Raji (cell line): ENCODE data around the gene LAG3.

ENCODE experiments used
- POLR2A ChIP-seq: IDR thresholded peaks from 2 replicates; pipeline ENCODE4 v1.6.1; 2011; ENCODE audit warnings: low read depth, low read length, control low read depth; ENCODE audit not compliant: insufficient read depth

LAG3 gene

DNA sequence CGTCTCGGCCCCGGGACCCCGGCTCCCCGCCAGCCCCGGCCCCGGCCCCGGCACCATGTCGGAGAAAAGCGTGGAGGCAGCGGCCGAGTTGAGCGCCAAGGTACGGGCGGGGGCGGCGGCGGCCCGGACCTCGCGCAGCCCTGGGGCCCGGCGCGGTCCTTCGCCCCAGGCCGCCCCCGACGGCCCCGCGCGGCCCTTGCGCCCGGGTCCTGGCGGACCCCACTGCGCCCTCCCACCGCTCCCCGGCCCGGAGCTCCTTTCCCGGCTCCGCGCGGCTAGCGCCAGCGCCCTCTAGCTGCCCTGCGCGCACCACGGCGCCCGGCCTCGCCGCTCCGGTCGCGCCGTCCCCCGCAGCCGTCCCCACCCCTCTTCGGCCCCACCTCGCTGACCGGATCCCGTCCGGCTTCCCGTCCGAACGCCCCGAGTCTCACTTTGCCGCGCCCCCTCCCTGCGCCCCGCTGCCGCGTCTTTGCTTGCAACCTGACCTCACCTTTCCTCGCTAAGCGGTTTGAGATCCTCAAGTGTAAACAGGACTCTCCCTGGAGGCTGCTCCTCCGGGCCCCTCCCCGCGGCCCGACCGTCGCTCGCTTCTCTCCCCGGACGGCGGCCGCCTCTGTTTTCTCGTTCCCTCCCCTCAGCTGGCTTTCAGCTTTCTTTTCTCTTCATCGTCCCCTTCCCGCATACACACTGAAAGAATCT lies 5.5 kb upstream of the LAG3 start:
- TF ChIP-seq POLR2A, result no peak

DNA sequence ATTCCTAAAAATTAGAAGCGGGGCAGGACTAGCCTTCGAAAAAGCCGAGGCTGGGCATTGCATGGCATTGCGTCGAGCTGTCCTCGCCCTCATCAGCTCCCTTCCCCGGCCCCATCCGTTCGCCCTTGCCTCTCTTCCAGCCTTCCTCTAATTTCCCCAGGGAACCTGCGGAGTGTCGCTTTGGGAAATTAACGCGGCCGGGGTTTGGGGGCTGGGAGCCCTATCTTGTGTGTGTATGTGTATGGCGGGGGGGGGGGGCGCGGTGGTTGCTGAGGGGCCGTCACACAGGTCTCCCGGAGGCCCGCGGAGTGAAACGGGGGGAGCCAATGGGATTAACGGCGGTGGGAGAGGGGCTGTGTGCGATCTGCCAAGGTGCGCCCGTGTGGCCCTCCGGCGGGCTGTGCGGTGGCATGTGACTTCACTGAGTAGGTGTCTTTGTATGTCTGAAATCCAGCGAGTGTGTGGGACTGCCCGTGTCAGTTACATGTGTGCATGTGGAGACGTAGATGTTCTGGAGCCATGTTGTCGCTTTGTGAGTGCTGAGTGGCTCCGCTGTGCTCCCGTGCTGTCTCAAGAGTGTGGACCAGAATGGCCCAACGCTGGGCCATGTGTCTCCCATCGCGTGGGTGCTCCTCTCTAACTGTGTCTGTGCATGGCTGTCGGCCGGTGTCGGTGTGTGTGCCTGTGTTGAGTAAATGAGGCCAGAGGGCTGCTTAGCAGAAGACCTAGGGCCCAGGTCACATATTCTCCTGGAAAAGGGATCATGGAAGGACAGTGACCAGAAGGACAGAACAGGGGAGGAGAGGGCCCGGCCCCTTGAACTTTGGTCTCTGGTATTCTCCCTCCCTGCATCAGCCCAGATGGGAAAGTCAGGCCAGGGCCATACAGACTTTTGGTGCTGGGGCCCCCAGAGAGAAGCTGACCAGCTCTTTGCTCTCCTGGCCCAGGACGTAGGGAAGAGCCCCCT lies 4.7 kb upstream of the LAG3 start:
- no peak for TF ChIP-seq POLR2A

DNA sequence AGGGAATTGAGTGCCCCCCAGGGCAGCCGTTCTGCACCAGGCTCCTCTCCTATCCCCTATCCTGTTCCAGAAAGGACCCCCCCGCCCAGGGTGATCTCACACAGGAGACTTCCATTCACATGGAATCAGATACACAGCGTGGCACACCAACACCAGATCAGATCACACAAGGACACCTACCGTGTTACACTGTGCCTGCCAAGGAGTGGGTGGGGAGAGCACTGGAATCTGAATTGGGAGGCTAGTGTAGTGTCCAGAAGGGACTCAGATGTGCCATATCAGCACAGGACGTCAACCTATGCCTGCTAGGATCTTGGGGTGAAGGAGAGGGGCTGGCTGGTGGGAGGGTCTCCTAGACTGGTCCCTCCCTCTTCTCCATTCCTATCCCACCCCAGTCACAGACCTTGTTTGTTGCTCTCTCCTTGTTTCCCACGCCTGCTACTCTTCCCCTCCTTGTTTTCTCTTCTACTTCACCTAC lies 3.8 kb upstream of the LAG3 start:
- TF ChIP-seq POLR2A, result no peak

DNA sequence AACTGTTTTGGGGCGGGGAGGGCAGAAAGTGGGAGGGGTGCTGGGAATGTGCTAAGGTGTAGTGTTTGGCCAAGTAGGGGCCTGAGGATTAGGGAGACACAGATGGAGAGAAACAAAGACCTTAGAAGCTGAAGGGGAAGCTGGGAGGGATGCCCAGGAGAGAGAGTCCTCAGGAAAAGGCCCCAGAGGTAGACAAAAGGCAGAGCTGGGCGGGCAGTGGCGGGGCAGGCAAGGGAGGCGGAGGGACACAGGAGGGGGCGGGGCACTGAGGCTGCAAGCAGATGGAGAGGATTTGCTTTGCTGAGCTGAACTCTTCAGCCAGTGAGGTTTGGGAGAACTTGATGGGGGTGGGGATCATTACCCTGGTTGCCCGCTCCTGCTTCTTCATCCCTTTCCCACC lies 3.3 kb upstream of the LAG3 start:
- TF ChIP-seq POLR2A, result no peak

DNA sequence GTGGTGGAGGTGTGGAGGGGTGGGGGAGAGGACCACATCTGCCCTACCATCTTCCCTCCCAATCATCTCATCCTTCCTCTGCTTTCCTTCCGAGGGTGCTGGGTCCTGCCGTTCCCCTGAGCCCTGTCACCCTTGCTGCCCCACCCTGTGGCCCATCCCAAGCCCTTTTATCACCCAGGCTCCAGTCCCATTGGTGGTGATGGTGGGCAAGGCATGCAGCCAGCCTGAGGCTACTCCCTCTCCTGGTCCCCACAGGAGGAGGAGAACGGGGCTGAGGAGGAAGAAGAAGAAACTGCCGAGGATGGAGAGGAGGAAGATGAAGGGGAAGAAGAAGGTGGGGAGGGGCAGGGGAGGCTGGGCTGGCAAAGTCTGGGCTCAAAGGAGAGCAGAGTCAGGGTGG lies 2.7 kb upstream of the LAG3 start:
- no peak for TF ChIP-seq POLR2A

DNA sequence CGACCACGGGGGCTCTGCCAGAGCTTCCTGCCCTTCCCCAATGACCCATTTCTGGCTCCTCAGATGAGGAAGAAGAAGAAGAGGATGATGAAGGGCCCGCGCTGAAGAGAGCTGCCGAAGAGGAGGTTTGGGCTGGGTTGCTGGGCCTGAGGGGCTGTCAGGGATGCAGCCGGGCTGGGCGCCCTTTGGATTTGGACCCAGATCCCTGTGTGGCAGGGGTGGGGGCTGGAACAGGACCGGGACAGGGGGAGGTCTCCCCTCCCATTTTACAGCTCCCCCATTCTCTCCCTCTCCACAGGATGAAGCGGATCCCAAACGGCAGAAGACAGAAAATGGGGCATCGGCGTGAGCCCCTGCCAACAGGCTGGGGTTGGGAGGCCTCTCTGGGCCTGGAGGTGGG lies 2.2 kb upstream of the LAG3 start:
- TF ChIP-seq POLR2A, result no peak

DNA sequence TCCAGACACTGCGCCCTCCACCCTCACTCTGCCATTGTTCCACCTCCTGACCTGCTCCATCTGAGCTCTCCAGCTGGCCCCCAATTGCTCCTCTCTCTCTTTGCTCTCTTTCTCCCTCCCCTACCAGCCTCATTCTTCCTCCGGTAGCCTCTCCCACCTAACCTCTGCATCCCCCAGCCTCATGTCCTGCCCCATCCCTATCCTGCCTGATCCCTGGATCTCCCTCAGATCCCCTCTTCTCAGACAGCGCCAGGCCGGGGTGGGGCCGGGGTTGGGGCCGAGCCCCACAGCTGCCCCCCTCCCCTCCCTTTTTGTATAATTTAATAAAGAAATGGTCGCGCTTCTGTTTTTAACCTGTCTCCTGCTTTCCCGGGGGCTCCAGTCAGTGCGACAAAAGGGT lies 1.7 kb upstream of the LAG3 start:
- no peak for TF ChIP-seq POLR2A

DNA sequence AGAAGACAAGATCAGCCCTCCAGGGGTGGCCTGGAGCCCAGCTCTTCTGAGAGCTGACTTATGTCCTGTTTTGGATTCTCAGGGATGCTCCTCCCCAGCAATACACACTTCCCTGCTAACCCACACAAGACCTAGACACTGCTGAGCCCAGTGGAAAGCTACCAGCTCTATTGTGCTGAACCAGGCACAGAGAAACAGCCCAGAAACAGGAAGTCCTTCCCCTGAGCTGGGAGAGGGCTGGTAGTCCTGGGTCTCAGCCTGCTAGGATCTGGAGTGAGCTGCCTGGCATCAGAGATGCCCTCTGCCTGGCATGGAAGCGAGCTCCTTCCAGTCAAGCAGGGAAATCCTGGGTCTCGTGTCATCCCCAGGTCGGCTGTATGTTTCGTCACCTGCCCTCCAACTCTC lies 1.2 kb upstream of the LAG3 start:
- no peak for TF ChIP-seq POLR2A

DNA sequence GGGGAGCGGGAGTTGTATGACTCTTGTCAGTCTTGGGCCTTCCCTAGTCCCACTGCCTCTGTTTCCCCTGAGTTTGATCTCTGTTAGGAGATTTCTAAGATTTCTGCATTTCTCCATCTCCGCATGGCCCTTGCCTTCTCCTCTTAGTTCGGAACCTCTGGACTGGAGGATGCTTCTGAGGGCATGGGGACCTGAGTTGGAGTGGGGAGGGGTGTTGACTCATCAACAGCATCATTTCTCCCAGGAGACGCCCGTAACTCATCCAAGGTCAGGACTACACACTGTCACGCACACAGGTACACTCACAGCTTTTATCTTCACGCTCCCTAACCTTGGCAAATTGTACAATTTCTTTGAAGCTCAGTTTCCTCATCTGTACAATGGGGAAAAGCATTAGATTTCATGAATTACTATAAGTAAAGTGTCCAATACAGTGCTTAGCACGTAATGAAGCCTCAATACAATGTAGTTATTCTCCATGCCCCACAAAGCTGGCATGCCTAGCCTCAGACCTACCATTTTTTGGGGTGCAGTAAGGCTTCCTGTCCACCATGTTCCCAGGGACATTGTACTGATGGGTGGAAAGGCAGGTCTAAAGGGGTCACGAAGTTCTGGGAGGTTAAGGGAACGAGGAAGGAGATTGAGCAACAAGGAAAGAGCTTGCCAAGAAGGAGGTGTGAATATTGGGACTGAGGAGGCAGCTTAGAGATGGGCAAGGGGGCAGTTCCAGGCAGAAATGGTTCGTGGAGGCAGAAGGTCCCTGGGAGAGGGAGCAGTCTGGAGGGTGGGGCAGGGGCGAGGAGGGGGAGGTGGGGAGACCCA lies 600 bp upstream of the LAG3 start:
- TF ChIP-seq POLR2A, result no peak

DNA sequence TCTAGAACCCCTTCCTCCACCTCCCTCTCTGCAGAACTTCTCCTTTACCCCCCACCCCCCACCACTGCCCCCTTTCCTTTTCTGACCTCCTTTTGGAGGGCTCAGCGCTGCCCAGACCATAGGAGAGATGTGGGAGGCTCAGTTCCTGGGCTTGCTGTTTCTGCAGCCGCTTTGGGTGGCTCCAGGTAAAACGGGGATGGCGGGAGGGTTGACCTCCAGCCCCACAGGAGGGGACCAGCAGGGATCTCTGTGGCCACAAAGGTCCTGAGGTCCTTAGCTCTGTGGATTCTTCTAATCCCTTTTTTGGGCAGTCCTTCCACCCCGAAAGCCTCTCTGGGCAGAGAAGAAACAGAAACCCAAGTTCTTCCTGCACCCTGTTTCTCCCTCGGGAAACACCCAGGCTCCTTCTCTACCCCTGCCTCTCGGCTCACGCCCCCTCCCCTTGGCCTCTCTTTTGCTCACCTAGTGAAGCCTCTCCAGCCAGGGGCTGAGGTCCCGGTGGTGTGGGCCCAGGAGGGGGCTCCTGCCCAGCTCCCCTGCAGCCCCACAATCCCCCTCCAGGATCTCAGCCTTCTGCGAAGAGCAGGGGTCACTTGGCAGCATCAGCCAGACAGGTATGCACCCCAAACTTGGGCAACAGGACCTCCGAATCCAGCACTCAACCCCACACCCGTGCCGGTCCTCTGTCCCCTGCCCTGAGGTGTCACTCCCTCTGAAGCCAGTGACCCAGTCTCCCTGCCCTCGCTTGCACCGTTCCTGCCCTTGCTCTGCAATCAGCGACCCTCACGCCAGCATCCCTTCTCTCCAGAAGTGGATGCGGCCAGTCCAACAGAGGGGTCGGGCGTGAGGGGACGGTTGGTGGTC lies 638 bp downstream of the LAG3 start:
- TF ChIP-seq POLR2A, result no peak

DNA sequence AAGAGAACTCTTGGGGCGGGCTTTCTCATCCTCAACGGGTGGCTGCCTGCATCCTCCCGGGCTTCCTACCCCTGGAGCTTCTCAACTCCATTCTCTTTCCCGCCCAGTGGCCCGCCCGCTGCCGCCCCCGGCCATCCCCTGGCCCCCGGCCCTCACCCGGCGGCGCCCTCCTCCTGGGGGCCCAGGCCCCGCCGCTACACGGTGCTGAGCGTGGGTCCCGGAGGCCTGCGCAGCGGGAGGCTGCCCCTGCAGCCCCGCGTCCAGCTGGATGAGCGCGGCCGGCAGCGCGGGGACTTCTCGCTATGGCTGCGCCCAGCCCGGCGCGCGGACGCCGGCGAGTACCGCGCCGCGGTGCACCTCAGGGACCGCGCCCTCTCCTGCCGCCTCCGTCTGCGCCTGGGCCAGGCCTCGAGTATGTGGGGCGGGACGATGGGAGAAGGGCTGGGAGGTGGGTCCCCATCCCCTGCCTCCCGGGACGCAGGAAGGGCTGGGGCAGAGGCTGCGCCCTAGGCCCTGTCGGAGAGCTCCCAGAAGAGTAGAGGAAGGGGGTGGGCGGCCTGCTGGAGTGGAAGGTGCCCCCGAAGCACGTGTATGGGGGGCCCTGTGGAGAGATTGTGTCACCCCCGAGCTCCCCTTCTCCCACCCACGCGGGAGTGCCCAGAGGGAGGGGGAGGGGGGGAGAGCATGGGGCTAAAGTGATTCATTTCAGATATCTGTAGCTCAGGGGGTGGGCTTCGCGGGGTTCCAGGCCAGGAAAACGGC lies 1.5 kb downstream of the LAG3 start:
- no peak for TF ChIP-seq POLR2A

DNA sequence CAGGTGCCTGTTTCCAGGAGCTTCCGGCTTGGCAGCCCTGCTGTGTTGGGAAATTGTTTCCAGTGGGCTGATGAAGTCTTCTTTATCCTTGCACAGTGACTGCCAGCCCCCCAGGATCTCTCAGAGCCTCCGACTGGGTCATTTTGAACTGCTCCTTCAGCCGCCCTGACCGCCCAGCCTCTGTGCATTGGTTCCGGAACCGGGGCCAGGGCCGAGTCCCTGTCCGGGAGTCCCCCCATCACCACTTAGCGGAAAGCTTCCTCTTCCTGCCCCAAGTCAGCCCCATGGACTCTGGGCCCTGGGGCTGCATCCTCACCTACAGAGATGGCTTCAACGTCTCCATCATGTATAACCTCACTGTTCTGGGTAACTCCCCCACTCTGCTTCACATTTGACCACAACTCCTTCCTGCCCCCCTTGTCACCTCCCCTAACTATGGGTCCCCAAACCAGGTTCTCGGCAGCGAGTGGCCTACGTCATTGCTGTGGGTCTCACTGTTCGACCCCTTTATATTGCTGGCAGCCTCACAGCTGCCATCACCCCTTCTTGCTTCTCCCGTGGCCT lies 2.3 kb downstream of the LAG3 start:
- no peak for TF ChIP-seq POLR2A
